Prostate gland (tissue), 2 donors: Measurements from ENCODE around the gene CIT. TPM values are rescaled to one million over a fixed set of nuclear protein-coding genes. Genes with fewer than 3 reads are reported as not detected.
A peak's percentile ranks its signal among the peaks of the same experiment; 100 is the strongest.

Experiments
- DNase-seq: peaks from one replicate; pipeline ENCODE4 v3.0.0-alpha.2; 2019; ENCODE audit warnings: low spot score
- H3K27ac ChIP-seq, 2 donors: fragments of 200-600 bp; sonication (generic); 2 replicates each; pipeline ENCODE4 v1.5.1; 2017 to 2019
- H3K27me3 ChIP-seq: fragments of 200-600 bp; sonication (generic); replicated peaks from 2 replicates; pipeline ENCODE4 v1.5.1; 2019; ENCODE audit not compliant: insufficient read depth
- H3K36me3 ChIP-seq, 2 donors: fragments of 200-600 bp; sonication (generic); 1 replicate in 1 of 2; 2 replicates in 1 of 2; pipeline versions ENCODE4 v1.5.1 to v1.8.1; 2017 to 2019
- H3K4me1 ChIP-seq: fragments of 200-600 bp; sonication (generic); replicated peaks from 2 replicates; pipeline ENCODE4 v1.5.1; 2019
- H3K4me3 ChIP-seq, 2 donors: fragments of 200-600 bp; sonication (generic); 2 replicates each; pipeline ENCODE4 v1.5.1; 2017 to 2019
- H3K9me3 ChIP-seq: fragments of 200-600 bp; sonication (generic); 2 replicates; pipeline ENCODE4 v1.5.1; 2017
- CTCF ChIP-seq, 4 experiments: fragments of 200-600 bp in 2 of 4; fragments of 450-650 bp in 2 of 4; sonication (generic) in 2 of 4; IDR thresholded peaks; 1 replicate in 3 of 4; 2 replicates in 1 of 4; pipeline ENCODE4 v1.5.1; 2016 to 2019; ENCODE audit warnings: antibody characterized with exemption in 4 of 4, mild to moderate bottlenecking in 2 of 4, moderate library complexity in 2 of 4
- POLR2A ChIP-seq: fragments of 450-650 bp; IDR thresholded peaks from one replicate; pipeline ENCODE4 v1.6.1; 2016; ENCODE audit warnings: antibody characterized with exemption, mild to moderate bottlenecking
- POLR2AphosphoS5 ChIP-seq: sonication (generic); formaldehyde crosslinking; IDR thresholded peaks from one replicate; pipeline ENCODE4 v1.6.1; 2017; ENCODE audit warnings: antibody characterized with exemption
- WGBS: methylation state at CpG from one replicate; pipeline ENCODE4 v1.1.5; 2018; 5-methylcytosine and 5-hydroxymethylcytosine counted together
- intact Hi-C: fragments of 100-400 bp; cut with DNase I; formaldehyde crosslinking; loops from one replicate; pipeline ENCODE4 v1.14.2; 2022
- total RNA-seq, 2 donors: library from RNA; depleted of rRNA; stranded (reverse); fragments of >200 nt; gene quantifications; one replicate each; pipeline ENCODE4 v1.1.0, GENCODE V29; 2016

Gene CIT
- total RNA-seq, 2 donors from 2014 or later: 2.6 to 13.1 TPM

DNA sequence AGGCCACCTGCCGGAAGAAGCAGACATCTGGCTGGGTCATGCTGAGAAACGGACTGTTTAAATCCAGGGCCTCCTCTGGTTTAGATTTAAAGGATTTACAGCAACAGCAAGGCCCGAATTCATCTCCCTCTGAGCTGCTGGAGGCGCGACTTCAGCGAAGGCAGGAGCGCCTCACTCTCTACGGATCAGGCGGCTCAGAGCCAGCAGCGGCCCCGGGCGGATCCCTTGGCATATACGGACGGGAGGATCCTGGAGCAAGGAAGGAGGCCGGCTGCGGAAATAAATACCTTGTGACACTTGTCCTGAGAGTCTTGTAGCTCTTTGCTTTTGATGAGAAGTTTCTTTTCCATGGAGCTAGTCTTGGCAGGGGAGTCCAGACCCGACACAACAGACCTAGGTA lies 92.4 kb downstream of the CIT start:
- H3K27ac ChIP-seq: no peak overlapping the region
- intact Hi-C loops: no loop called here

DNA sequence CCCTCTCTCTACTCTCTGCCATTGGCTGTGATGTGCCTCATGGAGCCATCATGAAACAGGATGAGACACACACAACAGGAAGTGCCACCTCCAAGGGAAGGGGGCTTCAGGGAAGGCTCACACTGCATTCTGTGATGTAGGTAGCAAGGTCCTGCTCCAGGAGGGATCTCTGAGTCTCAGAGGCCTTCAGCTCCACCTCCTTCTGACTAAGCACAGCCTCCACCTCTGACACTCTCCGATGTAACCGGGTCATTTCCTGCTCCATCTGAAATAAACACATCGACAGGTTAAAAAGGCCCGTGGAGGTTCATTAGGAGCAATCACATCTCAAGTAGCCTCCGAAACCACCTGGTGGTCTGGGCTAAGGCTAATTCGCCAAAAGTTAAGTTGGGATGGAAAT lies 93.3 kb downstream of the CIT start:
- no peaks in the 10 kb centered on the region for H3K36me3 ChIP-seq
- no peak for DNase-seq
- no peak overlapping the region for H3K27ac ChIP-seq
- WGBS: 88% methylated on average over 6 of the region's 6 CpGs
- H3K4me3 ChIP-seq: no peak overlapping the region
- no peaks in the 10 kb centered on the region for H3K9me3 ChIP-seq
- no peaks in the 10 kb centered on the region for H3K27me3 ChIP-seq
- TF ChIP-seq CTCF (IDR thresholded peaks at IDR 0.05) (no peak), POLR2A (no peak), POLR2AphosphoS5 (no peak)
- no peaks in the 10 kb centered on the region for H3K4me1 ChIP-seq
- intact Hi-C loops: no loop called here

More for the DNA sequence above, 92.4 kb downstream of the CIT start:
- WGBS: 97% methylated on average over 17 of the region's 17 CpGs
- no peak overlapping the region for H3K4me3 ChIP-seq
- no peaks in the 10 kb centered on the region for H3K36me3 ChIP-seq
- DNase-seq: no peak
- no peaks in the 10 kb centered on the region for H3K4me1 ChIP-seq
- no peaks in the 10 kb centered on the region for H3K9me3 ChIP-seq
- no peaks in the 10 kb centered on the region for H3K27me3 ChIP-seq
- no peak for TF ChIP-seq POLR2AphosphoS5
- no peak for TF ChIP-seq CTCF (IDR thresholded peaks at IDR 0.05)
- no peak for TF ChIP-seq POLR2A

DNA sequence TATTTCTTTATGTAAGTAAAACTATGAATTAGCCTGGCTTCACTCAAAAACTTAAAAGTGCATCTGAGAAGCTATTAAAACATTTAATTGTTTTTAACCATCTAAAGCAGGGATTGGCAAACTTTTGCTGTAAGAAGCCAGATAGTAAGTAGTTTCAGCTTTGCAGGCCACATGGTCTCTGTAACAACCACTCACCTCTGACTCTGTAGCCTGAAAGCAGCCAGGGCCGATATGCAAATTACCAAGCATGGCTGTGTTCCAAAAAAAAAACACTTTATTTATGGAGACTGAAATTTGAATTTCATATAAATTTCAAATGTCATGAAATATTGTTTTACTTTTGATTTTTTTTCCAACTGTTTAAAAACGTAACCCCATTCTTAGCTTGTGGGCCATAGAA lies 95.3 kb downstream of the CIT start:
- no peak for TF ChIP-seq POLR2AphosphoS5
- no peak for TF ChIP-seq POLR2A
- no peak for TF ChIP-seq CTCF (IDR thresholded peaks at IDR 0.05)
- intact Hi-C loops: loop anchor here (2.0 kb wide), 1 partner anchor 115 kb away; no protein-coding TSS in a partner anchor

GRCh38 chr12:119780786-119781434 lies 96.2 kb downstream of the CIT start:
- H3K27me3 ChIP-seq: no peaks in the 10 kb centered on the region
- WGBS: 30% methylated on average over 8 of the region's 8 CpGs
- TF ChIP-seq POLR2A (no peak), CTCF (IDR thresholded peaks at IDR 0.05) (peak; percentile 43 to 81 (median 78)), POLR2AphosphoS5 (peak; percentile 60)
- H3K27ac ChIP-seq: no peak overlapping the region
- H3K9me3 ChIP-seq: no peaks in the 10 kb centered on the region
- no peak overlapping the region for H3K4me3 ChIP-seq
- H3K36me3 ChIP-seq: no peaks in the 10 kb centered on the region
- DNase-seq: peak; percentile 46
- no peaks in the 10 kb centered on the region for H3K4me1 ChIP-seq
- intact Hi-C loops: loop anchor here (2.0 kb wide), 1 partner anchor 114 kb away; no protein-coding TSS in a partner anchor

More for the DNA sequence above, 95.3 kb downstream of the CIT start:
- no peak overlapping the region for H3K27ac ChIP-seq
- no peaks in the 10 kb centered on the region for H3K36me3 ChIP-seq
- H3K9me3 ChIP-seq: no peaks in the 10 kb centered on the region
- WGBS: 87% methylated on average over 2 of the region's 2 CpGs
- H3K4me1 ChIP-seq: no peaks in the 10 kb centered on the region
- no peaks in the 10 kb centered on the region for H3K27me3 ChIP-seq
- no peak overlapping the region for H3K4me3 ChIP-seq
- no peak for DNase-seq

- no peak for TF ChIP-seq CTCF (IDR thresholded peaks at IDR 0.05)
- TF ChIP-seq POLR2A: no peak
- TF ChIP-seq POLR2AphosphoS5: no peak
- Histone ChIP-seq H3K4me1 (no peaks in the 10 kb centered on the region), H3K4me3 (no peak overlapping the region), H3K27ac (no peak overlapping the region), H3K36me3 (no peaks in the 10 kb centered on the region), H3K9me3 (no peaks in the 10 kb centered on the region), H3K27me3 (no peaks in the 10 kb centered on the region)
- 94% methylated on average over 7 of the region's 7 CpGs for WGBS
- no peak for DNase-seq
- intact Hi-C loops: no loop called here
Observed at GRCh38 chr12:119775246-119775895, 101.7 kb downstream of the CIT start.
